Smooth muscle cell (in vitro differentiated cells): ENCODE data around the gene NFIA. TPM values are rescaled to one million over a fixed set of nuclear protein-coding genes. Genes with fewer than 3 reads are reported as not detected.

Source experiments
- DNase-seq: peaks from one replicate; lab custom pipeline; 2025; ENCODE audit not compliant: unreplicated experiment; lab: John Stamatoyannopoulos, UW
- H2AFZ ChIP-seq: fragments of 200-600 bp; sonication (generic); 2 replicates; pipeline ENCODE4 v1.6.0; 2016; ENCODE audit warnings: antibody characterized with exemption, low read depth, mild to moderate bottlenecking
- H3F3A ChIP-seq: fragments of 200-600 bp; sonication (generic); 2 replicates; pipeline ENCODE4 v1.6.0; 2017; ENCODE audit warnings: antibody characterized with exemption, low read depth
- H3K27ac ChIP-seq: fragments of 200-600 bp; sonication (generic); 2 replicates; pipeline ENCODE4 v1.5.1; 2016; ENCODE audit warnings: low read depth, mild to moderate bottlenecking
- H3K27me3 ChIP-seq: fragments of 200-600 bp; sonication (generic); 2 replicates; pipeline ENCODE4 v1.6.1; 2016; ENCODE audit warnings: low read depth, mild to moderate bottlenecking
- H3K36me3 ChIP-seq: fragments of 200-600 bp; sonication (generic); 2 replicates; pipeline ENCODE4 v1.5.1; 2016; ENCODE audit warnings: low read depth
- H3K4me1 ChIP-seq: fragments of 200-600 bp; sonication (generic); 2 replicates; pipeline ENCODE4 v1.5.1; 2016; ENCODE audit warnings: low read depth
- H3K4me2 ChIP-seq: fragments of 200-600 bp; sonication (generic); 2 replicates; pipeline ENCODE4 v1.6.0; 2016; ENCODE audit warnings: mild to moderate bottlenecking
- H3K4me3 ChIP-seq: fragments of 200-600 bp; sonication (generic); 2 replicates; pipeline ENCODE4 v1.5.1; 2016; ENCODE audit warnings: mild to moderate bottlenecking
- H3K79me2 ChIP-seq: fragments of 200-600 bp; sonication (generic); 2 replicates; pipeline ENCODE4 v1.6.0; 2016; ENCODE audit warnings: low read depth, mild to moderate bottlenecking
- H3K9ac ChIP-seq: fragments of 200-600 bp; sonication (generic); 2 replicates; pipeline ENCODE4 v1.6.0; 2016; ENCODE audit warnings: low read depth
- H3K9me3 ChIP-seq: fragments of 200-600 bp; sonication (generic); replicated peaks from 2 replicates; pipeline ENCODE4 v1.5.1; 2016; ENCODE audit warnings: low read depth
- H4K20me1 ChIP-seq: fragments of 200-600 bp; sonication (generic); 2 replicates; pipeline ENCODE4 v1.6.0; 2016; ENCODE audit warnings: low read depth
- WGBS: methylation state at CpG from one replicate; pipeline ENCODE4 v1.1.7; 2016; ENCODE audit warnings: low lambda C conversion rate; 5-methylcytosine and 5-hydroxymethylcytosine counted together
- polyA plus RNA-seq: library from polyadenylated mRNA; unstranded; fragments of >200 nt; fragmentation: Nextera tagmentation; extraction: Ambion mirVana; gene quantifications from 2 replicates; pipeline ENCODE4 v1.2.1, GENCODE V29; 2016
- total RNA-seq: library from RNA; depleted of rRNA; stranded (reverse); fragments of >200 nt; gene quantifications from 2 replicates; pipeline ENCODE4 v1.2.3, GENCODE V29; 2014
- TF ChIP-seq, protein P1 (sequence below): fragments of 200-600 bp; sonication (generic); IDR thresholded peaks from 2 replicates; pipeline ENCODE4 v1.5.1; 2017; ENCODE audit warnings: borderline replicate concordance, mild to moderate bottlenecking, antibody characterized with exemption; ENCODE audit not compliant: insufficient read depth, poor library complexity, severe bottlenecking

The NFIA gene
- total and polyA plus RNA-seq, 2 experiments from 2014 or later = 5.0 to 6.2 TPM

DNA sequence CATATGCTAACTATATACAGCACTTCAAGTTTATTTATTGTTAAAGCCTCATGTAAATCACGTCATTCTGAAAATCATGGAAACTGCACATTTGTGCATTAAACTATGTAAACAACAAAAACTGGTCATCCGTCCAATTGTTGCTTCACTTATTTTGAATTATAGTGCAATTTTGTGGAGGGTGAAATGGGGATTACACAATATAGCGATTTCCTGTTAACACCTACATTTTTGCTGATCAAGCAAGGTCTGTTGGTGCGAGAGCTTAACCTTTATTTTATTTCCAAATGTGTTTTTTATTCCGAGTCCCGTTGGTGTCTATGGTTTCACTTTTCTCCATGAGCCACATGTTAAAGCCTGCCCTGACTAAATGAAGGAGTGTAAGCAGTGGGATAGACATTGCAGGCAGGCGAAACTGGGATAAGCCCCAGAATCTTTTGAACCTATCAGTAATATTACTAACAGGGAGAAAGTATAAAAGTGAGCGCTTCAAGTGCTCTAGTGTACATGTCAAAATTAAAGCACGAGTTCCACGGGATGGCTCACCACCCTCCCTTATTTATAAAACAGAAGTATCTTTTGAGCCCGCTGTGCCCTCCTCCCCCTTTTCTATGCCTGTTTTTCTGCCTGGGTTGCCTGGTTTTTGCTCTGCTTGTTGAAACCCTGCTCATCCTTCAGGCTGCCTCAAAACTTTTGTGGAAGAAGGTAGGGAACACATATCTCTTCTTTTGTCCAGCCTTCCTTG is 120.7 kb downstream of the NFIA start:
- Histone ChIP-seq H3K4me1 (no peaks in the 10 kb centered on the region), H3K4me3 (no peak overlapping the region), H3F3A (no peaks in the 10 kb centered on the region), H3K4me2 (no peak overlapping the region), H3K27ac (no peak overlapping the region), H3K36me3 (no peaks in the 10 kb centered on the region), H2AFZ (no peak overlapping the region), H3K79me2 (no peaks in the 10 kb centered on the region), H3K9ac (no peak overlapping the region), H3K27me3 (no peaks in the 10 kb centered on the region), H3K9me3 (no peaks in the 10 kb centered on the region), H4K20me1 (no peaks in the 10 kb centered on the region)
- TF ChIP-seq, protein P1, sequence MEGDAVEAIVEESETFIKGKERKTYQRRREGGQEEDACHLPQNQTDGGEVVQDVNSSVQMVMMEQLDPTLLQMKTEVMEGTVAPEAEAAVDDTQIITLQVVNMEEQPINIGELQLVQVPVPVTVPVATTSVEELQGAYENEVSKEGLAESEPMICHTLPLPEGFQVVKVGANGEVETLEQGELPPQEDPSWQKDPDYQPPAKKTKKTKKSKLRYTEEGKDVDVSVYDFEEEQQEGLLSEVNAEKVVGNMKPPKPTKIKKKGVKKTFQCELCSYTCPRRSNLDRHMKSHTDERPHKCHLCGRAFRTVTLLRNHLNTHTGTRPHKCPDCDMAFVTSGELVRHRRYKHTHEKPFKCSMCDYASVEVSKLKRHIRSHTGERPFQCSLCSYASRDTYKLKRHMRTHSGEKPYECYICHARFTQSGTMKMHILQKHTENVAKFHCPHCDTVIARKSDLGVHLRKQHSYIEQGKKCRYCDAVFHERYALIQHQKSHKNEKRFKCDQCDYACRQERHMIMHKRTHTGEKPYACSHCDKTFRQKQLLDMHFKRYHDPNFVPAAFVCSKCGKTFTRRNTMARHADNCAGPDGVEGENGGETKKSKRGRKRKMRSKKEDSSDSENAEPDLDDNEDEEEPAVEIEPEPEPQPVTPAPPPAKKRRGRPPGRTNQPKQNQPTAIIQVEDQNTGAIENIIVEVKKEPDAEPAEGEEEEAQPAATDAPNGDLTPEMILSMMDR = no peak
- no peak for DNase-seq
- 96% methylated on average over 11 of the region's 11 CpGs for WGBS

DNA sequence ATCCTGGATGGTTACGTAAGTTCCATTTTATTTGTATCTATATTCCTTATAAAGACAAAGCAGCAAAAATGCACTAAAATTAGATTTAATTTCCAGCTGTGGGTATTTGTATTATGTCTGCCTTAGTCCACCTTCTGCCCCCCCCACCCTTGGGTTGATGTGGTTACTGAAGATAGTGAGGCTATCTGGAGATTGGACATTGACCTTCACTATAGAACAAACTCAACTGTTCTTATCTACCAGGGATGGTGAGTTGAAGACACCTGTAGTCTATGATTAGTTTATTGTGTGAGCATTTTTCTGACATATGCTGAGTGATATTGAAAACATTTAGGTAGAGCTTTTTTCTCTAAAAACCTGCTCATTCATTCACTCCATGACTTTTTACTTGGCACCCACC is 122.2 kb downstream of the NFIA start:
- no peak overlapping the region for H3K4me2 ChIP-seq
- H3K36me3 ChIP-seq = no peaks in the 10 kb centered on the region
- no peaks in the 10 kb centered on the region for H3F3A ChIP-seq
- DNase-seq = no peak
- 94% methylated on average over 1 of the region's 1 CpG for WGBS
- H3K4me3 ChIP-seq = no peak overlapping the region
- no peaks in the 10 kb centered on the region for H3K79me2 ChIP-seq
- no peak overlapping the region for H3K9ac ChIP-seq
- no peaks in the 10 kb centered on the region for H3K27me3 ChIP-seq
- H3K27ac ChIP-seq = no peak overlapping the region
- no peaks in the 10 kb centered on the region for H3K9me3 ChIP-seq
- TF ChIP-seq, protein P1 = no peak
- H3K4me1 ChIP-seq = no peaks in the 10 kb centered on the region
- H2AFZ ChIP-seq = no peak overlapping the region
- H4K20me1 ChIP-seq = no peaks in the 10 kb centered on the region

DNA sequence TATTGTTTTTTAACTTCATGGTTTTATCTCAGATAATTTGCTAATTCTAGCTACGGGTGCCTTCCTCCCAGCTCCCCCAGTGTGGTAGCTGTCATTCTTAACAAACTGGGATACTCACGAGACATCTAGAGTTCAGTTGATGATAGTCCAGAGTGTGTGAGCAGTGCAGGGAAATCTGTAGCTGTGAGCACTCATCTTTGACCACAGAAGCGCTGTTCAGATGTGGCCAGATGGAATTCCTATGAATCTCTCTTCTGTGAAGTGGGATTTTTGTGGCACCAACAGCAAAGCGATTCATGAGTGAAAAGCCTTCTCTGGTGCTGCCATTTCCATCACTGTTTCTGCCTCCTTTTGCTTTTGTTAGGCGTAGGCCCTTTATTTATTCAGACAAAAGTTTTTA is 125.1 kb downstream of the NFIA start:
- Histone ChIP-seq H3K4me2 (no peak overlapping the region), H3K79me2 (no peaks in the 10 kb centered on the region), H3K36me3 (no peaks in the 10 kb centered on the region), H3K27me3 (no peaks in the 10 kb centered on the region), H3K9me3 (no peaks in the 10 kb centered on the region), H3K4me1 (no peaks in the 10 kb centered on the region), H3K4me3 (no peak overlapping the region), H4K20me1 (no peaks in the 10 kb centered on the region), H3F3A (no peaks in the 10 kb centered on the region), H2AFZ (no peak overlapping the region), H3K9ac (no peak overlapping the region), H3K27ac (no peak overlapping the region)
- TF ChIP-seq, protein P1 = no peak
- WGBS = 40% methylated on average over 5 of the region's 5 CpGs
- DNase-seq = no peak

DNA sequence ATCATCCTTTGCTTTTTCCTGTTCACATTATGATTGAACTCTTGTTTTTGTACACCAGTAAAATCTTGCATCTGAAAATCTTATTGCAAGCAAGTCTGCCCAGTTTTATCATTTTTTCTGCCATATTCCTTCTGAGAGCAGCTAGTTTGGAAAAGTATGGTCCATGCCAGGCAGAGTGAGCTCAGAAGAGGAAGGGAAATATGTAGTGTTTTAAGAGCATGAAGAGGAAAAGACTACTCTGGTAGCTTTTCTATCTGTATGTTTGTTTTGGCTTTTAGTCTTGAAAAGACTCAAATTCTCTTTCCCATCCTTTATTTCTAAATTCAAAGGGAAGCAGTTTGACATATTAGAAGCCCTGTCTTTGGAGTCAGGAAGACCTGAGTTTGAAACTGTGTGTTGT is 125.8 kb downstream of the NFIA start:
- no peaks in the 10 kb centered on the region for H3K4me1 ChIP-seq
- H4K20me1 ChIP-seq = no peaks in the 10 kb centered on the region
- H3K36me3 ChIP-seq = no peaks in the 10 kb centered on the region
- TF ChIP-seq, protein P1 = no peak
- H3K79me2 ChIP-seq = no peaks in the 10 kb centered on the region
- H3K27me3 ChIP-seq = no peaks in the 10 kb centered on the region
- H3K9ac ChIP-seq = no peak overlapping the region
- DNase-seq = no peak
- no peak overlapping the region for H3K4me3 ChIP-seq
- H3K4me2 ChIP-seq = no peak overlapping the region
- H2AFZ ChIP-seq = no peak overlapping the region
- H3F3A ChIP-seq = no peaks in the 10 kb centered on the region
- no peak overlapping the region for H3K27ac ChIP-seq
- H3K9me3 ChIP-seq = no peaks in the 10 kb centered on the region
